ENCODE data around the gene HMGXB3. TPM values are rescaled to one million over a fixed set of nuclear protein-coding genes. Genes with fewer than 3 reads are reported as not detected.

The HMGXB3 gene
- total RNA-seq, result 10 to 100 TPM; 39.0 to 46.5 (median 45.8) TPM
- 30.3 TPM for total RNA-seq (2013)

- Mint-ChIP-seq H3K4me1 (peaks cover 36 to 48% of the 10 kb centered on the region in 2 donors), H3K9me3 (no peaks in the 10 kb centered on the region), H3K36me3 (no peaks in the 10 kb centered on the region), H3K27me3 (ENCODE audit: low read depth in 2 of 2) (no peaks in the 10 kb centered on the region), H3K27ac (peak within 1 kb of the TSS; percentile 74 to 93), H3K4me3 (peak within 1 kb of the TSS; percentile 84)
- Histone ChIP-seq H3K4me3 (ENCODE audit: low read length) (peak within 1 kb of the TSS; percentile 77), H3K9me3 (ENCODE audit: control insufficient read depth, insufficient read depth, low read length) (no peaks in the 10 kb centered on the region), H3K27ac (ENCODE audit: low read length) (peak within 1 kb of the TSS; percentile 91), H3K27me3 (ENCODE audit: control insufficient read depth, insufficient read depth, low read length) (no peaks in the 10 kb centered on the region), H3K4me1 (ENCODE audit: control insufficient read depth, insufficient read depth, low read length) (peaks cover 15% of the 10 kb centered on the region), H3K36me3 (ENCODE audit: control insufficient read depth, insufficient read depth, low read length) (peaks cover 2% of the 10 kb centered on the region)
- peak; percentile 82 to 90 for DNase-seq
- intact Hi-C loops (cut with micrococcal nuclease), result no loop called here
- ATAC-seq, result peak; percentile 75 to 87 (median 83)
- under 1% methylated on average over 72 of the region's 72 CpGs for WGBS (ENCODE audit: insufficient coverage)
- TF ChIP-seq CTCF (IDR thresholded peaks at IDR 0.05), result no peak
Measured at GRCh38 chr5:150000256-150000989, at the start of gene HMGXB3, which contains the start of gene TIGD6. HMGXB3 (plus strand) TSS chr5:150000739; CDS start chr5:150004853, 4,114 bp downstream. TIGD6 (minus strand) TSS chr5:150000654; CDS start chr5:149996348, 4,306 bp downstream.

- 91% methylated on average over 6 of the region's 6 CpGs for WGBS (ENCODE audit: insufficient coverage)
- no peak overlapping the region for H3K4me3 ChIP-seq (ENCODE audit: low read length)
- H3K27ac ChIP-seq (ENCODE audit: low read length), result no peak overlapping the region
- no peak overlapping the region for H3K4me3 Mint-ChIP-seq
- ATAC-seq, result no peak
- H3K9me3 ChIP-seq (ENCODE audit: control insufficient read depth, insufficient read depth, low read length), result no peaks in the 10 kb centered on the region
- H3K4me1 Mint-ChIP-seq, result no peaks in the 10 kb centered on the region
- intact Hi-C loops (cut with micrococcal nuclease), result no loop called here
- H3K9me3 Mint-ChIP-seq, result no peaks in the 10 kb centered on the region
- no peaks in the 10 kb centered on the region for H3K36me3 Mint-ChIP-seq
- H3K27me3 Mint-ChIP-seq (ENCODE audit: low read depth in 2 of 2), result peaks cover 20 to 29% of the 10 kb centered on the region in 2 donors
- H3K36me3 ChIP-seq (ENCODE audit: control insufficient read depth, insufficient read depth, low read length), result no peaks in the 10 kb centered on the region
- no peaks in the 10 kb centered on the region for H3K4me1 ChIP-seq (ENCODE audit: control insufficient read depth, insufficient read depth, low read length)
- no peak for TF ChIP-seq CTCF (IDR thresholded peaks at IDR 0.05)
- H3K27ac Mint-ChIP-seq, result no peak overlapping the region
- peak in 1 of 2 donors; percentile 7 for DNase-seq
- no peaks in the 10 kb centered on the region for H3K27me3 ChIP-seq (ENCODE audit: control insufficient read depth, insufficient read depth, low read length)
Measured at GRCh38 chr5:149951138-149951749, 49.3 kb upstream of the HMGXB3 start.

- TF ChIP-seq CTCF (IDR thresholded peaks at IDR 0.05), result no peak
- intact Hi-C loops (cut with micrococcal nuclease), result no loop called here
- H3K36me3 Mint-ChIP-seq, result no peaks in the 10 kb centered on the region
- H3K4me1 Mint-ChIP-seq, result no peaks in the 10 kb centered on the region
- no peaks in the 10 kb centered on the region for H3K9me3 Mint-ChIP-seq
- Histone ChIP-seq H3K36me3 (ENCODE audit: control insufficient read depth, insufficient read depth, low read length) (no peaks in the 10 kb centered on the region), H3K4me3 (ENCODE audit: low read length) (no peak overlapping the region), H3K4me1 (ENCODE audit: control insufficient read depth, insufficient read depth, low read length) (no peaks in the 10 kb centered on the region), H3K9me3 (ENCODE audit: control insufficient read depth, insufficient read depth, low read length) (no peaks in the 10 kb centered on the region), H3K27ac (ENCODE audit: low read length) (no peak overlapping the region), H3K27me3 (ENCODE audit: control insufficient read depth, insufficient read depth, low read length) (no peaks in the 10 kb centered on the region)
- no peak overlapping the region for H3K27ac Mint-ChIP-seq
- H3K4me3 Mint-ChIP-seq, result no peak overlapping the region
- 95% methylated on average over 7 of the region's 9 CpGs for WGBS (ENCODE audit: insufficient coverage)
- DNase-seq, result no peak
- no peak for ATAC-seq
- H3K27me3 Mint-ChIP-seq (ENCODE audit: low read depth in 2 of 2), result peaks cover 13 to 20% of the 10 kb centered on the region in 2 donors
Measured at GRCh38 chr5:149953436-149954121, 47.0 kb upstream of the HMGXB3 start.

Measured in natural killer cell (primary cell).